Measurements from ENCODE around the gene HOXA4. TPM values are rescaled to one million over a fixed set of nuclear protein-coding genes. Genes with fewer than 3 reads are reported as not detected.

The HOXA4 gene
- total and polyA plus RNA-seq, 2 experiments from 2014 or later: not detected

- Histone ChIP-seq H3K36me3 (ENCODE audit: insufficient read depth) (no peaks in the 10 kb centered on the region), H3K79me2 (replicated peaks; ENCODE audit: insufficient read depth) (no peaks in the 10 kb centered on the region), H3K27ac (ENCODE audit: low read depth) (no peak overlapping the region), H3K9me2 (ENCODE audit: insufficient read depth) (no peaks in the 10 kb centered on the region), H3K27me3 (ENCODE audit: insufficient read depth) (peaks cover 100% of the 10 kb centered on the region), H3K4me2 (peak overlapping the region; percentile 77), H3K4me1 (ENCODE audit: insufficient read depth) (peaks cover 31% of the 10 kb centered on the region), H2AFZ (peak overlapping the region; percentile 89), H3K4me3 (peak overlapping the region; percentile 51), H3F3A (replicated peaks; ENCODE audit: low read depth) (peaks cover 44% of the 10 kb centered on the region), H4K20me1 (replicated peaks; ENCODE audit: insufficient read depth) (peaks cover 50% of the 10 kb centered on the region)
- Mint-ChIP-seq H3K4me3 (no peak overlapping the region; the same call in 2 of the 3 replicates), H3K4me1 (peaks cover 21% of the 10 kb centered on the region), H3K9me3 (peaks cover 8% of the 10 kb centered on the region; the same call in 2 of the 3 replicates), H3K27me3 (ENCODE audit: insufficient read depth, low read depth, poor library complexity) (peaks cover 100% of the 10 kb centered on the region), H3K27ac (no peak overlapping the region), H3K36me3 (ENCODE audit: low read depth) (no peaks in the 10 kb centered on the region; the same call in 2 of the 3 replicates)
- peak; percentile 76 for DNase-seq (ENCODE audit: low spot score)
- TF ChIP-seq CREB1 (CRISPR knock-in tag; IDR thresholded peaks at IDR 0.05; ENCODE audit: low read depth): no peak
- TF ChIP-seq ZNF114 (CRISPR knock-in tag; IDR thresholded peaks at IDR 0.05): no peak
- no peak for TF ChIP-seq ETS1 (IDR thresholded peaks at IDR 0.05)
- TF ChIP-seq EZH2phosphoT487 (IDR thresholded peaks at IDR 0.05; ENCODE audit: unreplicated experiment): peak; percentile 100
- no peak for TF ChIP-seq STAT1 (IDR thresholded peaks at IDR 0.05; ENCODE audit: unreplicated experiment)
- TF ChIP-seq CTCF (conservative IDR thresholded peaks at IDR 0.05; ENCODE audit: low read depth in 2 of 2): no peak
- peak; percentile 98 for TF ChIP-seq EZH2 (IDR thresholded peaks at IDR 0.05; ENCODE audit: low read depth, unreplicated experiment)
- no peak for TF ChIP-seq JUNB (IDR thresholded peaks at IDR 0.05; ENCODE audit: unreplicated experiment)
- no peak for TF ChIP-seq ZNF331 (CRISPR knock-in tag; IDR thresholded peaks at IDR 0.05; ENCODE audit: low read depth)
- TF ChIP-seq POLR2AphosphoS5 (IDR thresholded peaks at IDR 0.05; ENCODE audit: low read depth): no peak
- TF ChIP-seq NANOG (IDR thresholded peaks at IDR 0.05; ENCODE audit: borderline replicate concordance): no peak
- TF ChIP-seq REST (IDR thresholded peaks at IDR 0.05; ENCODE audit: unreplicated experiment): no peak
- TF ChIP-seq ZNF462 (CRISPR knock-in tag; IDR thresholded peaks at IDR 0.05): no peak
- ATAC-seq: peak; percentile 15
These were observed 9.0 kb upstream of the HOXA4 start for GRCh38 chr7:27139334-27140125.

All from GM23338 (cell line).